ENCODE data around the gene SELENON. TPM values are rescaled to one million over a fixed set of nuclear protein-coding genes. Genes with fewer than 3 reads are reported as not detected.

Gene SELENON
- total RNA-seq, 1 experiment from 2014 or later, result 57.2 TPM

- POLR2A ChIA-PET, result no interaction called here
- CTCF ChIA-PET, result no interaction called here
- intact Hi-C loops (cut with micrococcal nuclease; ENCODE audit: unreplicated experiment), result no loop called here
- no peaks in the 10 kb centered on the region for H3K36me3 ChIP-seq (ENCODE audit: control insufficient read depth, insufficient read depth, low read length)
- H3K4me1 ChIP-seq (ENCODE audit: control insufficient read depth, insufficient read depth, low read length), result peaks cover 10% of the 10 kb centered on the region; the same call in 1 of the 2 replicates
- ATAC-seq, result no peak
- H3K27me3 ChIP-seq (ENCODE audit: control insufficient read depth, insufficient read depth, low read length), result no peaks in the 10 kb centered on the region
- no peak overlapping the region for H3K27ac ChIP-seq (ENCODE audit: low read length)
- BruUV-seq (replicated peaks), result no TSS peak
- in situ Hi-C loops (cut with HindIII; ENCODE audit: low pct_unique_long_range_greater_than_20kb, low sequenced_read_pairs), result no loop called here
- no peaks in the 10 kb centered on the region for H3K9me3 ChIP-seq (ENCODE audit: control insufficient read depth, insufficient read depth, low read depth, low read length)
- no peak overlapping the region for H3K4me3 ChIP-seq (ENCODE audit: low read depth in 2 of 2, low read length in 2 of 2)
- DNase-seq (ENCODE audit: low read depth, low spot score), result no peak
- TF ChIP-seq POLR2AphosphoS5 (IDR thresholded peaks at IDR 0.05; ENCODE audit: low read depth, low read length) (no peak), SIN3A (IDR thresholded peaks at IDR 0.05; ENCODE audit: borderline replicate concordance, insufficient read depth, low read depth, low read length) (no peak)
Measured at GRCh38 chr1:25866288-25866687, 66.3 kb downstream of the SELENON start.

- DNase-seq (ENCODE audit: low read depth, low spot score) (no peak), ATAC-seq (no peak)
- no TSS peak for BruUV-seq (replicated peaks)
- TF ChIP-seq CTCF (IDR thresholded peaks at IDR 0.05) (no peak), SIN3A (IDR thresholded peaks at IDR 0.05; ENCODE audit: borderline replicate concordance, insufficient read depth, low read depth, low read length) (no peak), TCF7L2 (IDR thresholded peaks at IDR 0.05; ENCODE audit: low read depth, low read length) (no peak), POLR2AphosphoS5 (IDR thresholded peaks at IDR 0.05; ENCODE audit: low read depth, low read length) (no peak), REST (IDR thresholded peaks at IDR 0.05; ENCODE audit: insufficient read depth in 1 of 2, low read depth in 2 of 2, low read length in 1 of 2) (no peak)
- intact Hi-C loops (cut with micrococcal nuclease; ENCODE audit: unreplicated experiment), result no loop called here
- H3K27ac ChIP-seq (ENCODE audit: low read length), result no peak overlapping the region
- H3K4me3 ChIP-seq (ENCODE audit: low read depth in 2 of 2, low read length in 2 of 2), result no peak overlapping the region
- no peaks in the 10 kb centered on the region for H3K27me3 ChIP-seq (ENCODE audit: control insufficient read depth, insufficient read depth, low read length)
- H3K9me3 ChIP-seq (ENCODE audit: control insufficient read depth, insufficient read depth, low read depth, low read length), result no peaks in the 10 kb centered on the region
- H3K4me1 ChIP-seq (ENCODE audit: control insufficient read depth, insufficient read depth, low read length), result peaks cover 15% of the 10 kb centered on the region
- ChIA-PET CTCF (no interaction called here), POLR2A (no interaction called here)
- in situ Hi-C loops (cut with HindIII; ENCODE audit: low pct_unique_long_range_greater_than_20kb, low sequenced_read_pairs), result no loop called here
- H3K36me3 ChIP-seq (ENCODE audit: control insufficient read depth, insufficient read depth, low read length), result no peaks in the 10 kb centered on the region
Measured at GRCh38 chr1:25867210-25867991, 67.4 kb downstream of the SELENON start.

Other genes with a start within 250 kb of the SELENON start
- 1.5 TPM for gene MAN1C1, start 183.4 kb upstream of the SELENON start, total RNA-seq (2021; ENCODE audit: unreplicated experiment)
- gene MTFR1L, start 19.8 kb downstream of the SELENON start, total RNA-seq (2021; ENCODE audit: unreplicated experiment), result 68.5 TPM
- 12.2 TPM for gene AUNIP, start 59.3 kb downstream of the SELENON start, total RNA-seq (2021; ENCODE audit: unreplicated experiment)
- 30.9 TPM for gene PAQR7, start 75.5 kb downstream of the SELENON start, total RNA-seq (2021; ENCODE audit: unreplicated experiment)
- gene STMN1, start 106.2 kb downstream of the SELENON start, total RNA-seq (2021; ENCODE audit: unreplicated experiment), result 316 TPM
- gene PAFAH2, start 197.9 kb downstream of the SELENON start, total RNA-seq (2021; ENCODE audit: unreplicated experiment), result 8.5 TPM
- 0.10 TPM for gene EXTL1, start 221.6 kb downstream of the SELENON start, total RNA-seq (2021; ENCODE audit: unreplicated experiment)
- gene SLC30A2, start 245.9 kb downstream of the SELENON start, total RNA-seq (2021; ENCODE audit: unreplicated experiment), result 0.23 TPM